Smooth muscle cell (in vitro differentiated cells): ENCODE results near the gene CHAF1B. TPM values are rescaled to one million over a fixed set of nuclear protein-coding genes. Genes with fewer than 3 reads are reported as not detected.
A peak's percentile ranks its signal among the peaks of the same experiment; 100 is the strongest.

Experiments
- DNase-seq: peaks from one replicate; lab custom pipeline; 2025; ENCODE audit not compliant: unreplicated experiment; lab: John Stamatoyannopoulos, UW
- H2AFZ ChIP-seq: fragments of 200-600 bp; sonication (generic); 2 replicates; pipeline ENCODE4 v1.6.0; 2016; ENCODE audit warnings: antibody characterized with exemption, low read depth, mild to moderate bottlenecking
- H3F3A ChIP-seq: fragments of 200-600 bp; sonication (generic); 2 replicates; pipeline ENCODE4 v1.6.0; 2017; ENCODE audit warnings: antibody characterized with exemption, low read depth
- H3K27ac ChIP-seq: fragments of 200-600 bp; sonication (generic); 2 replicates; pipeline ENCODE4 v1.5.1; 2016; ENCODE audit warnings: low read depth, mild to moderate bottlenecking
- H3K27me3 ChIP-seq: fragments of 200-600 bp; sonication (generic); 2 replicates; pipeline ENCODE4 v1.6.1; 2016; ENCODE audit warnings: low read depth, mild to moderate bottlenecking
- H3K36me3 ChIP-seq: fragments of 200-600 bp; sonication (generic); 2 replicates; pipeline ENCODE4 v1.5.1; 2016; ENCODE audit warnings: low read depth
- H3K4me1 ChIP-seq: fragments of 200-600 bp; sonication (generic); 2 replicates; pipeline ENCODE4 v1.5.1; 2016; ENCODE audit warnings: low read depth
- H3K4me2 ChIP-seq: fragments of 200-600 bp; sonication (generic); 2 replicates; pipeline ENCODE4 v1.6.0; 2016; ENCODE audit warnings: mild to moderate bottlenecking
- H3K4me3 ChIP-seq: fragments of 200-600 bp; sonication (generic); 2 replicates; pipeline ENCODE4 v1.5.1; 2016; ENCODE audit warnings: mild to moderate bottlenecking
- H3K79me2 ChIP-seq: fragments of 200-600 bp; sonication (generic); 2 replicates; pipeline ENCODE4 v1.6.0; 2016; ENCODE audit warnings: low read depth, mild to moderate bottlenecking
- H3K9ac ChIP-seq: fragments of 200-600 bp; sonication (generic); 2 replicates; pipeline ENCODE4 v1.6.0; 2016; ENCODE audit warnings: low read depth
- H3K9me3 ChIP-seq: fragments of 200-600 bp; sonication (generic); replicated peaks from 2 replicates; pipeline ENCODE4 v1.5.1; 2016; ENCODE audit warnings: low read depth
- H4K20me1 ChIP-seq: fragments of 200-600 bp; sonication (generic); 2 replicates; pipeline ENCODE4 v1.6.0; 2016; ENCODE audit warnings: low read depth
- WGBS: methylation state at CpG from one replicate; pipeline ENCODE4 v1.1.7; 2016; ENCODE audit warnings: low lambda C conversion rate; 5-methylcytosine and 5-hydroxymethylcytosine counted together
- polyA plus RNA-seq: library from polyadenylated mRNA; unstranded; fragments of >200 nt; fragmentation: Nextera tagmentation; extraction: Ambion mirVana; gene quantifications from 2 replicates; pipeline ENCODE4 v1.2.1, GENCODE V29; 2016
- total RNA-seq: library from RNA; depleted of rRNA; stranded (reverse); fragments of >200 nt; gene quantifications from 2 replicates; pipeline ENCODE4 v1.2.3, GENCODE V29; 2014
- TF ChIP-seq, protein P1 (sequence below): fragments of 200-600 bp; sonication (generic); IDR thresholded peaks from 2 replicates; pipeline ENCODE4 v1.5.1; 2017; ENCODE audit warnings: borderline replicate concordance, mild to moderate bottlenecking, antibody characterized with exemption; ENCODE audit not compliant: insufficient read depth, poor library complexity, severe bottlenecking

Gene CHAF1B
- total and polyA plus RNA-seq, 2 experiments from 2014 or later: 2.0 to 5.3 TPM

DNA sequence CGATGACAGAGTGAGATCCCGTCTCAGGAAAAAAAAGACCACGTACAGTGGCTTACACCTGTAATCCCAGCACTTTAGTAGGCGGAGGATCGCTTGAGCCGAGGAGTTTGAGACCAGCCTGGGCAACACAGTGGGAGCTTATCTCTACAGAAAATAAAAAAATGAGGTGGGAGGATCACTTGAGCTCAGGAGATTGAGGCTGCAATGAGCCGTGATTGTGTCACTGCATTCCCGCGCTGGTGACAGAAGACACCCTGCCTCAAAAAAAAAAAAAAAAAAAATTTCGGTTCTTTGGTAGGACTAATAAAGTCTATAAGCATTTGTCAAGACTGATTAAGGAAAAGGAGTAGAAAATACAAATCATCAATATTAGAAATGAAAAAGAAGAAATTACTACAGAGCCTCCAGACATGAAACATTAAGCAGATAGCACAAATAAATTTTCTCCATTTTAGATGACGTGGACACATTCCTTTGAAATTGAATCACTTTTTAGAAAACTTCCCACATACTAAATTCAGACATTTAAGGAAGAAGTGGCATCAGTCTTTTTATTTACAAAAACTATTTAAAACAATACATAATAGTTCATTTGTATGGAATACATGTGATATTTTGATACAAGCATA, 34.8 kb upstream of the CHAF1B start:
- WGBS: 54% methylated on average over 11 of the region's 11 CpGs
- no peak overlapping the region for H3K9ac ChIP-seq
- TF ChIP-seq, protein P1, sequence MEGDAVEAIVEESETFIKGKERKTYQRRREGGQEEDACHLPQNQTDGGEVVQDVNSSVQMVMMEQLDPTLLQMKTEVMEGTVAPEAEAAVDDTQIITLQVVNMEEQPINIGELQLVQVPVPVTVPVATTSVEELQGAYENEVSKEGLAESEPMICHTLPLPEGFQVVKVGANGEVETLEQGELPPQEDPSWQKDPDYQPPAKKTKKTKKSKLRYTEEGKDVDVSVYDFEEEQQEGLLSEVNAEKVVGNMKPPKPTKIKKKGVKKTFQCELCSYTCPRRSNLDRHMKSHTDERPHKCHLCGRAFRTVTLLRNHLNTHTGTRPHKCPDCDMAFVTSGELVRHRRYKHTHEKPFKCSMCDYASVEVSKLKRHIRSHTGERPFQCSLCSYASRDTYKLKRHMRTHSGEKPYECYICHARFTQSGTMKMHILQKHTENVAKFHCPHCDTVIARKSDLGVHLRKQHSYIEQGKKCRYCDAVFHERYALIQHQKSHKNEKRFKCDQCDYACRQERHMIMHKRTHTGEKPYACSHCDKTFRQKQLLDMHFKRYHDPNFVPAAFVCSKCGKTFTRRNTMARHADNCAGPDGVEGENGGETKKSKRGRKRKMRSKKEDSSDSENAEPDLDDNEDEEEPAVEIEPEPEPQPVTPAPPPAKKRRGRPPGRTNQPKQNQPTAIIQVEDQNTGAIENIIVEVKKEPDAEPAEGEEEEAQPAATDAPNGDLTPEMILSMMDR: no peak
- no peak overlapping the region for H2AFZ ChIP-seq
- H3K4me3 ChIP-seq: no peak overlapping the region
- H3K36me3 ChIP-seq: no peaks in the 10 kb centered on the region
- no peaks in the 10 kb centered on the region for H3K27me3 ChIP-seq
- no peaks in the 10 kb centered on the region for H3F3A ChIP-seq
- peaks cover 12% of the 10 kb centered on the region for H4K20me1 ChIP-seq
- no peak for DNase-seq
- no peaks in the 10 kb centered on the region for H3K9me3 ChIP-seq
- peak overlapping the region; percentile 22 for H3K4me2 ChIP-seq
- H3K79me2 ChIP-seq: peaks cover 12% of the 10 kb centered on the region
- H3K27ac ChIP-seq: peak overlapping the region; percentile 75
- no peaks in the 10 kb centered on the region for H3K4me1 ChIP-seq

DNA sequence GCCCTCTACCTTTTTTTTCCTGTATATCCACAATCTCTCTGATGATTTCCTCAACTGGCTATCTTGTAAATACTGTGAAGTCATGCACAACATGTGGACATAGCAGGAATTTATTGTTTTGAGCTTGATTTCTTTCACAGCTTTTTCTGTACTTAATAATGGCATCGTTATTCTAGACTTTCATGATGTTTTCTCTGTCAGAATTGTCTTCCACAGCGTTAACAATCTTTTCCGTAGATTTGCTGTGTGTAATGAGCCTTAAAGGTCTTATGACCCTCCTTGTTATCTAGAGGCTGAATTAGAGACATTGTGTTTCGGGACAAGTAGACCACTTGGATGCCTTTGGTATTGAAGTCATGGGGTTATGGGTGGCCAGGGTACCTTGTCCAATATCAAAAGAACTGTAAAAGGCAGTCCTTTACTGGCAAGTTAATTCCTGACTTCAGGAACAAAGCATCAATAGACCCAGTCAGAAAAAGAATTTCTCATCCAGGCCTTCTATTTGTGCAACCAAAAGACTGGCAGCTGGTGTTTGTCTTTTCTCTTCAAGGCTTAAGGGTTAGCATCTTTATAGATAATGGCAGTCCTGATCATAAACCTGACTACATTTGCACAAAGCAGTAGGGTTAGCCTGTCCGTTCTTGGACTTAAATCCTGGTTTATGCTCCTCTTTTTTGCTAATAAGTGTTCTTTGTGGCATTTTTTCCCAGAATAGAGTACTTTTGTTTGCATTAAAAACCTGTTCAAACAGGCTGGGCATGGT, 30.1 kb upstream of the CHAF1B start:
- Histone ChIP-seq H3K9me3 (no peaks in the 10 kb centered on the region), H3K27ac (no peak overlapping the region), H2AFZ (no peak overlapping the region), H3F3A (no peaks in the 10 kb centered on the region), H3K79me2 (peaks cover 17% of the 10 kb centered on the region), H3K4me2 (no peak overlapping the region), H3K4me3 (no peak overlapping the region), H3K27me3 (no peaks in the 10 kb centered on the region), H3K9ac (no peak overlapping the region), H3K4me1 (no peaks in the 10 kb centered on the region), H3K36me3 (peaks cover 12% of the 10 kb centered on the region), H4K20me1 (no peaks in the 10 kb centered on the region)
- TF ChIP-seq, protein P1: no peak
- DNase-seq: no peak
- WGBS: 87% methylated on average over 5 of the region's 5 CpGs

DNA sequence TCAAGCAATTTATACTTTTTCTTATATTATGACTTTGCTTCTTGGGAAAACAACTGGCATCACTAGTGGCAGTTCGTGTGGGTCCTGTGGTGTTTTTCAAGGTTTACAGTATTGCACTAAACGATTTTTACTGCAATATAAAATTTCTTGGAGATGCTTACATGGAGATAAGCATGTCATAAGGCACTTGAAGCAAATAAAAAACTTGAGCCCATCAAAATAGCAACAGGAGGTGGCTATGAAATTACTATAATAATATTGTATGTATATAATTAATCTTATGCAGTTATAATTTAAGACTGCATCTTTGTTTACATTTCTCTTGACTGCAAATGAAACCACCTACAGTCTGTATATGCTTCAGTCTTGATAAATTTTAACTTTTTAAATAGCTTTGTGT, 29.3 kb upstream of the CHAF1B start:
- Histone ChIP-seq H3K36me3 (peaks cover 12% of the 10 kb centered on the region), H3K9me3 (no peaks in the 10 kb centered on the region), H3K9ac (no peak overlapping the region), H2AFZ (no peak overlapping the region), H3K4me3 (no peak overlapping the region), H4K20me1 (no peaks in the 10 kb centered on the region), H3K4me2 (no peak overlapping the region), H3K79me2 (peaks cover 17% of the 10 kb centered on the region), H3K4me1 (no peaks in the 10 kb centered on the region), H3F3A (no peaks in the 10 kb centered on the region), H3K27ac (no peak overlapping the region), H3K27me3 (no peaks in the 10 kb centered on the region)
- TF ChIP-seq, protein P1: no peak
- no peak for DNase-seq
- WGBS: 88% methylated on average over 2 of the region's 2 CpGs
